NOMO-1 (cell line): ENCODE measurements around the gene LRRTM4.

Experiments
- DNase-seq, 2 experiments: peaks; one replicate each; lab custom pipeline; 2025; ENCODE audit not compliant: unreplicated experiment in 2 of 2; lab: John Stamatoyannopoulos, UW

The LRRTM4 gene

GRCh38 chr2:76932550-76932949 lies 589.6 kb downstream of the LRRTM4 start:
- no peak for DNase-seq

- DNase-seq: no peak
Observed at GRCh38 chr2:76930056-76930744, 592.0 kb downstream of the LRRTM4 start.

DNA sequence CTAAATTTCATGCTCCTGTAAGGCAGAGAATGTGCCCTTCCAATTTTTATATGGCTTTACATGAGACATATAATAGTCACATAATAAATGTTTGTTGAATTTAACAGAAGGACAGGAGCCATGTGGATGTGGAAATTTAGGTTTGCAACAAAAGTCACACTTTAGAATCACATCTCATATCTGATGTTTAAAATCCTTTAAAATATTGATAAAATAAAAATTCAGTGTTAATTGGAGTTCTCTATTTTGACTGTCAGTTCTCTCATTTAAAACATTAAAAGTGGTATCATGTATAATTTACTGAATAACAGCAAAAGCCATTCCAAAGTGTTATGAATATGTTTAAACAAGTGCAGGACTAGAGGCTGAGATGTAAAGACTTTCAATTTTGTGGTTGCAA lies 594.1 kb downstream of the LRRTM4 start:
- DNase-seq: no peak

DNA sequence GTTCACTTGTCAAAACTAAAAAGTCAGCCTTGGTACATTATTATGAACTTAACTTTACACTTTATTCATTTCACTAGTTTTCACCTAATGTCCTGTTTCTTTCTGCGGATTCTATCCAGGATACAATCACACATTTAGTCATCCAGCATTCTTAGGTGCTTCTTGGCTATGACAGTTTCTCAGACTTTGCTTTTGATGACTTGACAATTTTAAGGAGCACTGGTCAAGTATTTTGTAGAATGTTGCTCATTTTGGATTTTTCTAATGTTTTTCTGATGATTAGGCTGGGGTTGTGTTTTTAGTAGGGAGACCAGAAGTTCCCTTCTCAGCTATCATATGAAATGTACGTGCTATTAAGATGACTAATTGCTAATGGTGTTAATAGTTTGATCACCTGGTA lies 601.2 kb downstream of the LRRTM4 start:
- DNase-seq: no peak

DNA sequence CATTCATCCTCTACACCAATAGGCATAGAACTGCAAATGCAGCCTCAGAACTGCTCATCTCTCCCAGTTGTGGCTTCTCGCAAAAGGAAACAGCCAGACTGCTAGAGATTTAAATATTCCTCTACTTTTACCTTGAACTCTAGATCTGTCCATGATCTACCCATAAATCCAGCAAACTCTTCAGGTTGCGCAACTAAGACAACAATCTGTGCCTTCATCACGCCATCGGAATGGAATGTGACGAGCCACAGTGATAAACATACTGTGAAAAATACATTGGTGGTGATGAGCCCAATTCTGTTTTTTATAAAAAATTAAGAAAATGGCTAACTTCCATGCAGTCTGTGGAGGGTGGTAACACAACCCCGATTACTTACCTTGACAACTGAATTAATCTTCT lies 626.7 kb downstream of the LRRTM4 start:
- no peak for DNase-seq

- DNase-seq: no peak
Observed at GRCh38 chr2:76870581-76870980, 651.6 kb downstream of the LRRTM4 start.

DNA sequence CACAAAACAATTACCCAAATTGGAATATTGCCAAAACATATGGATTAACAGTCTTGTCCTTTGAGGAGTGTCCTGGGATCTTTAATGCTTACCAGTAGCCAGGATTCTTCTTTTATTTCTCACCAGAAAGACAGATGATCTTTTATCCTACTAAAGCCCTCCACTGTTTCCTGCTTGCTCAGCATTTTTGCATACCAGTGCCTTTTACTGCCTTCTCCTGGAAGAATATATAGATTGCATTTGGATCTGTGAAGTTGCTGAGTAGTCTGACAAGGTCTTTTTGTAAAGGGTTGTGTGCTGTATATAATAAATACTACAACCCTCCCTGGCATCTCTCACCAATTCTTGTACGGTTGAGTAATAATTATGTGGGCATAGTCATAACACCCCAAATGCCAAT lies 652.2 kb downstream of the LRRTM4 start:
- no peak for DNase-seq

- no peak for DNase-seq
Observed at GRCh38 chr2:76867854-76868253, 654.3 kb downstream of the LRRTM4 start.

DNA sequence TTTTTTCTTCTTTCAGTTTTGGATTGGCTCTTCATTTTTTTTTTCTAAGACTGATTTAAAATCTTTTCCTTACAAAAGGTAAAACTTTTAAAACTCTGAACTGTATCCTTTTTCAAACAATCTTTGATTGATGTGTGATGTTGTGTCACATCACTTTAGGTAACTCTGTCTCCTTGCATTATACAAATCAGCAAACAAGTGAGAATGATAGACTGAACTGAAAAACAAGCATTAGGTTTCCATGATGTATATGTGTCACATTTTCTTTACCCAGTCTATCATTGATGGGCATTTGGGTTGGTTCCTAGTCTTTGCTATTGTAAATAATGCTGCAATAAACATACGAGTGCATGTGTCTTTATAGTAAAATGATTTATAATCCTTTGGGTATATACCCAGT lies 655.7 kb downstream of the LRRTM4 start:
- DNase-seq: no peak

DNA sequence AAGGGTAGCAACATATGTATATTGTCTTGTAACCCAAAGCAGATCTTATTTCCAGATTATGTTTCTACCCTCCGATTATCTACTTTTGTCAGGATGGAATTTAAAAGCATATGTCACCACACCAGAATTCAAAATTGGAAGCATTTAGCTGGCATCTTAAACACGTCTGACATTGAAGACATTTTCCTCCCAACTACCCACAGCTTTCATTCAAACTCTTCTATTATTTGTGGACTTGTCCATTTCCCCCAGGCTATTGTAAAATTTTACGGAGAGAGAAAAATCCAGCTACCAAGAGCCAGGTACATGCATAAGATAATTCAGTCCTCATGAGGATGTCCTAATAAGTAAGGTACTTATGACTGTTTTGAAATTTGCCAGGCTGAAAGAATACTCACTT lies 659.3 kb downstream of the LRRTM4 start:
- DNase-seq: no peak

DNA sequence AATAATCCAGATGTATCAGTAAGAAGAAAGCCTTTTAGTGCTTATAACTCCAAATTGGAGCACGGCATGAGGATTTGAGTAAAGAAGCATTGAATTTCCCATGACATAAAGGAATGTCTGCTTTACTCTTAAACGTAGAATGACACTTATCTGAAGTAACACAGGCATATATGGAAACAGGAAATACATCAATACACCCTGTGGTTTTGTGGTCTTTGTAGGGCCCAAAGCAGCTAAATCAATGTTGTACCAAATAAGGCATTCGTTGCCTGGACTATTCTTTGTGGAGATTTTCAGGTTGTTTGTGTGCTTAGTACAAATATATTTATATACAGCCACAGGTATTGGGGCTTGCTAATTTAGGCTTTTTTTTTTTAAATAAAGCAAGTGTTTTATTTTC lies 660.5 kb downstream of the LRRTM4 start:
- DNase-seq: peak; percentile 11 to 40

DNA sequence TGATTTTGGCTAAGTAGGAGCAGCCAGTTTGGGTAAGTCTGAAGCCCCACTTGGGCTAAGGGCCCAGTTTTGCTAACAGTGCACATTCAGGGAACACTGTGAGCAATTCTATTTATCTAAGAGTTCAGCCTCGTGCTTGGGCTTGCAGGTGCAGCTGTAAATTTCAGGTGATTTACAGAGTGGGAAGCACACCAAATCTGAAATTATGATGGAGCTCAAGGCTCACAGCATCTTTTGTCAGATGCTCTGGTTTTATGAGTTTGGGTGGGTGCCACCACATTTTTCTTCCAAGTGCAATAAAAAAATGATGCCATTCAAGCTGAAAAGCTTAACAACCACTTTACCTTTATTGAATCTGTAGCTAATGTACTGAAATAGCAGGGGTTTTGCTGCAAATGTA lies 671.2 kb downstream of the LRRTM4 start:
- DNase-seq: no peak

DNA sequence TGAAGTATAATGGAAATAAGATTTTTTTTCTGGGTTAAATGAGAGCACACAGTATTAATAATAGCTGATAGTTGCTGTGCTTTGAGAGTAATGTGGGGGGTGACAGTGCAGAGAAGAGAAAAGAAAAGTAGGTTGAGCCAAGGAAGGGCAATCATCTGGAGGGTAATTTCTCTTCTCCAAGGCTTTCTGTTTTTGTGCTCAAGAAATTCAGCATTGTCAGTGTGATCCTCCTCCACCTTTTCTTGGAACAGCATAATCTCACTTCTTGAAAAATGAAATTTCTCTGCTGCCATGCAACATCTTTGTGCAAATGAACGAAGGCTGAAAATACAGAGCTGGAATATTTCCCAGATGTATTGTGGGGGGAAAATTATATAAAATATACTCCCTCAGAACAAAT lies 673.1 kb downstream of the LRRTM4 start:
- DNase-seq: no peak

DNA sequence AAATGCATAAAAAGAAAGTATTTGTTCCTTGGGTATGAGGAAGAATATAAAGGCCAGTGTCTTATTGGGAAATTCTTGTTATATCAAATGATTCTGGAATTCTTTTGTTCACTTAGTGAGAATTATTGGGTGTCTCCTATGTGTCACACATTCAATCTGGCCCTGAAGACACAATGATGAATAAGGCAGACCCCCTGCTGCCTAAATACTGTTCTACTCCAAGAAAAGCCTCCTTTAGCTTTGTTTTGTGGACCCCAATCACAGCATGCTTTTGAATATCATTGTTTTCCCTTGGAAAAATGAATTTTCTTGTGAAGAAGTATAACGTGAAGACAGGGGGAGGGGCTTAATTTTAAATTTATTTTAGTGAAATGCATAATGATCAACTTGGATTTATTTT lies 682.4 kb downstream of the LRRTM4 start:
- no peak for DNase-seq

DNA sequence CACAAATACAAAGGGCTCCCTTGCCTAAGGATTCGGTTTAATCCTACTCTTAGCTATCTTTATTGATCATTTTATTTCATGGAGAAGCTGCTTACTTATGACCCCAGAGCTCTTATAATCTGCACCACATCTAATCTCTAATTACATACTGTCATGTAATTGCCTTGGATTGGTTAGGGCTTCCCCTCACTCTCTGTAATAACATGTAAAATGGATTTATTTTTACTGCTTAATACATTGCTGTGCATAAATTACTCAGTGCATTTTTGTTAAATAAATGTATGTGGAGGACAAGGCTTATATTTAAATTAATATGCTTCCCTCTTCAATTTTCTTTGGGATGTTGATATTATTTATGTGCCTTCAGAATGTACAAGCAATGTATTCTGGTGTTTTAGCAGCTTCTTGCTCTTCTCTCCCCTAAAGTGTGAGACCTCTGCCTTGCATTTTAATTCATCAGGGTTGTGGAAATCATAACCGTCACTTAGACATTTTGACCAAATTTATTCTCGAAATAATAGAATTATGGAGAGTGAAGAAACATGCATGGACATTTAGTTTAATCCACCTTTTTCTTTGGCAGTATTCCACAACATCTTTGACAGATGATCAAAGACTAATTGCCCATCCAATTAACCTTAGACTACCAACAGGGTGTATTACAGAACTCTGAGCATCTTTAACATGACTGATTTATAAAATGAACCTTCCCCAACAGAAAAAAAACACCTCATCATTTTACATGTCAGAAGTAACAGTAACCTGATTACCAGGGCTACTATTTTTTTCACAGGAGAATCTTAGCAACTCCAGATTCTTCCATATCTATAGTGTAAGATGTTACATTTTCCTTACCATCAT lies 692.6 kb downstream of the LRRTM4 start:
- no peak for DNase-seq

- no peak for DNase-seq
Observed at GRCh38 chr2:76826691-76827090, 695.5 kb downstream of the LRRTM4 start.

- DNase-seq: no peak
Observed at GRCh38 chr2:76825140-76825970, 696.8 kb downstream of the LRRTM4 start.

DNA sequence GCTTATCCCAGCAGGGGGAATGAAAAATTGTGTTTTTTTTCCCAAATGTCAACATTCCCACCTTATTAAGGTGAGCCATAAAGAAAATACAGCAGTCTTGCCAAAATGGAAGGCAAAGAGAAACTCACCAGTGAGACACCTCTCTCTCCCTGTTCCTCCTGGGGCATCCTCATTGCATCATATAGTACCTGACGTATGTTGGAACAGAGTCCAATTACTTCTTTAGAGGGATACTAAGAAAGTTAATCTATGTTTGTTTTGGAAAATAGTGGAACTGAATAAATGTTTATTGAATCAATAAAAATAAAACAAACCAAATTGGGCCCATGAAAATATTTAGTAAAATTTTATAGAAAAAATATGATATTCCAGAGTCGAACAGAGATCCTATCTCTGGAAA lies 700.4 kb downstream of the LRRTM4 start:
- no peak for DNase-seq

DNA sequence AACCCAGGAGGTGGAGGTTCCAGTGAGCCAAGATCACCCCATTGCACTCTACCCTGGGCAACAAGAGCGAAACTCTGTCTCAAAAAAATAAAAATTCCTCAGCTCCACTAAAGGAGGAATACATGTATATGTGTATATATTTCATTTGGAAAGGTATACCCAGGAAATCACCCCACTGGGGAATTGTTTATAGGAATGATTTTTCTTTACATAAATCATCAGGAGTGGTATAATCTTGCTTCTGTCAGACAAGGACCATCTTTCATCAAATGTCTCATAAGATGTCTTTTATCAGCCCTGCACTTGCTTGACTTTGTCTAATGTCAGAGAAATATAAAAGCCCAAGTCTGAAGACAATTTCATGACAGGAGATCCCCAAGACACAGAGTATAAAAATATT lies 709.1 kb downstream of the LRRTM4 start:
- DNase-seq: no peak

DNA sequence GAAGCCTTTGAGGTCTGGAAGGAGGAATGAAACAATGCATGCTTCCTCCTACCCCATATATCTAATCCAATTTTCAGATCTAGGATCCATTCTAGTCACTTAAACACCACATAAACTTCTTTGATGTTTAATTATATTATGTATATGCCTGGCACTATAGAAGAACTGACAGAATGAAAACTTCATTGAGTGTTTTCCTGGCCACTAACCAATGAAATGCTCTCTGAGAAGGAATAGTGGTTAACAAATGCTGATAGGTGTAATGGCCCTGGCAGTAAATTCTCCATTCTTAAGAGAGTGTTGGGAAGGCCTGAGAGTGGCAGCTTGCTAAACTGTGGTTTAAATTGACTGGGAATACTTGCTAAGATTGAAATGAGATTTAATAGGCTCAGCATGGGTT lies 710.0 kb downstream of the LRRTM4 start:
- DNase-seq: no peak

DNA sequence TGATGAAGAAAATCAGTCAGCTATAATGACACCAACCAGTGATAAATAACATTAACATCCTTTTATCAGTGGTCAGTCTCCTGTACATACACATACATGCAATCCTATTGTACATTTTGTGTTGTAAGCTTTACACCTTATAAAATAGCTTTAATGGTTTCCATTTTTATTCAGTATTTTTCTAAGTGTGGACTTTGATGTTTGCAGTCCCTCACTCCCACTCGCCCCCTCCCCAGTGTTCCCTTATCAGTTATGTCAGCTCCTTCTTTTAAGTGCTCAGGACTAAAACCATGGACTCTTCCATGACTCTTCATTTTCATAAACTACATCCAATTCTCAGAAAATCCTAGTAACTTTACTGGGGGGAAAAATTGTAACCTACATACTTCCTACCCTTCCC lies 713.0 kb downstream of the LRRTM4 start:
- no peak for DNase-seq
